OCI-LY7 (cell line): ENCODE data around the gene ZNF350. TPM values are rescaled to one million over a fixed set of nuclear protein-coding genes. Genes with fewer than 3 reads are reported as not detected.

Experiments used
- BruUV-seq: library from RNA; stranded (reverse); fragments of 400-500 nt; replicated peaks from 2 replicates; lab custom pipeline; 2021; lab: Mats Ljungman, UMichigan
- CTCF ChIA-PET: fragments of 300-600 bp; sonication (Branson Sonifier 250); formaldehyde crosslinking; loops from one replicate; lab custom pipeline; 2022; ENCODE audit warnings: antibody characterized with exemption; ENCODE audit not compliant: unreplicated experiment; lab: Charles Lee
- POLR2A ChIA-PET: fragments of 300-600 bp; sonication (Branson Sonifier 250); formaldehyde crosslinking; loops from one replicate; lab custom pipeline; 2022; ENCODE audit warnings: antibody characterized with exemption; lab: Charles Lee
- DNase-seq: peaks from one replicate; pipeline ENCODE4 v3.0.0-alpha.2; 2015; ENCODE audit warnings: low spot score
- H2AFZ ChIP-seq: fragments of 200-600 bp; sonication (generic), shearing (Covaris generic); 2 replicates; pipeline ENCODE4 v1.6.1; 2014; ENCODE audit warnings: mild to moderate bottlenecking, antibody characterized with exemption, low read length, moderate library complexity
- H3K27ac ChIP-seq: fragments of 200-600 bp; sonication (generic); 2 replicates; pipeline ENCODE4 v1.5.1; 2014; ENCODE audit warnings: mixed run types, low read depth, mild to moderate bottlenecking, moderate library complexity, low read length, inconsistent platforms; ENCODE audit not compliant: poor library complexity, severe bottlenecking
- H3K36me3 ChIP-seq: fragments of 200-600 bp; sonication (generic); 2 replicates; pipeline ENCODE4 v1.6.1; 2014; ENCODE audit warnings: mild to moderate bottlenecking, antibody characterized with exemption, low read length, moderate library complexity, mixed read lengths; ENCODE audit not compliant: insufficient read depth
- H3K4me1 ChIP-seq: fragments of 200-600 bp; sonication (generic); 2 replicates; pipeline ENCODE4 v1.5.1; 2014; ENCODE audit warnings: mild to moderate bottlenecking, low read length; ENCODE audit not compliant: insufficient read depth, poor library complexity, severe bottlenecking
- H3K4me2 ChIP-seq: fragments of 200-600 bp; sonication (generic); 2 replicates; pipeline ENCODE4 v1.6.1; 2014; ENCODE audit warnings: mild to moderate bottlenecking, low read length
- H3K4me3 ChIP-seq: fragments of 200-600 bp; sonication (generic); 2 replicates; pipeline ENCODE4 v1.5.1; 2014; ENCODE audit warnings: mild to moderate bottlenecking, low read depth, low read length; ENCODE audit not compliant: poor library complexity, severe bottlenecking
- H3K79me2 ChIP-seq: fragments of 200-600 bp; sonication (generic); 2 replicates; pipeline ENCODE4 v1.6.1; 2016; ENCODE audit warnings: low read depth, mild to moderate bottlenecking, low read length, moderate library complexity, mixed read lengths; ENCODE audit not compliant: insufficient read depth
- H3K9me2 ChIP-seq: fragments of 200-600 bp; sonication (generic); 2 replicates; pipeline ENCODE4 v1.6.1; 2016; ENCODE audit warnings: mild to moderate bottlenecking, low read length, mixed read lengths; ENCODE audit not compliant: insufficient read depth
- H3K9me3 ChIP-seq: fragments of 200-600 bp; sonication (generic); 2 replicates; pipeline ENCODE4 v1.6.1; 2014; ENCODE audit warnings: mild to moderate bottlenecking, mixed run types, low read length, mixed read lengths
- H4K20me1 ChIP-seq: fragments of 200-600 bp; sonication (generic); 2 replicates; pipeline ENCODE4 v1.6.1; 2014; ENCODE audit warnings: mild to moderate bottlenecking, antibody characterized with exemption, low read length, moderate library complexity, mixed read lengths; ENCODE audit not compliant: insufficient read depth
- CTCF ChIP-seq: fragments of 200-600 bp; sonication (generic); conservative IDR thresholded peaks from 2 replicates; pipeline ENCODE4 v1.5.1; 2014; ENCODE audit warnings: mild to moderate bottlenecking, antibody characterized with exemption, low read length, moderate library complexity, mixed read lengths
- EZH2phosphoT487 ChIP-seq: fragments of 200-600 bp; sonication (generic); IDR thresholded peaks from 2 replicates; pipeline ENCODE4 v1.6.1; 2018; ENCODE audit warnings: low read depth, borderline replicate concordance, mild to moderate bottlenecking, mixed run types, antibody characterized with exemption, low read length, moderate library complexity, mixed read lengths
- intact Hi-C: fragments of 100-400 bp; cut with micrococcal nuclease; formaldehyde crosslinking; loops from one replicate; pipeline ENCODE4 v1.10.0; 2022; ENCODE audit not compliant: unreplicated experiment
- total RNA-seq, 2 experiments: library from RNA; depleted of rRNA in 1 of 2; stranded (reverse); fragments of >200 nt in 1 of 2; shearing (Covaris generic) in 1 of 2; gene quantifications; 2 replicates each; pipeline ENCODE4 v1.2.3, GENCODE V29; 2014 to 2022

The ZNF350 gene
- total RNA-seq, 2 experiments from 2014 or later: 3.1 to 4.9 TPM

GRCh38 chr19:51946602-51947001 lies 40.0 kb downstream of the ZNF350 start:
- no peak for TF ChIP-seq EZH2phosphoT487
- TF ChIP-seq CTCF: no peak
- DNase-seq: no peak
- Histone ChIP-seq H2AFZ (no peak overlapping the region), H3K4me2 (no peak overlapping the region), H3K4me3 (no peak overlapping the region), H3K27ac (no peak overlapping the region), H3K9me2 (no peaks in the 10 kb centered on the region), H3K36me3 (peaks cover 43% of the 10 kb centered on the region), H3K9me3 (peaks cover 28% of the 10 kb centered on the region; the same call in 1 of the 2 replicates), H4K20me1 (no peaks in the 10 kb centered on the region), H3K4me1 (peaks cover 4% of the 10 kb centered on the region), H3K79me2 (no peaks in the 10 kb centered on the region)
- no TSS peak for BruUV-seq
- CTCF ChIA-PET: no interaction called here
- POLR2A ChIA-PET: no interaction called here
- intact Hi-C loops: no loop called here

GRCh38 chr19:51944798-51945552 lies 41.7 kb downstream of the ZNF350 start:
- H3K79me2 ChIP-seq: no peaks in the 10 kb centered on the region
- TF ChIP-seq EZH2phosphoT487: no peak
- no peak for TF ChIP-seq CTCF
- intact Hi-C loops: no loop called here
- H3K9me2 ChIP-seq: no peaks in the 10 kb centered on the region
- H3K4me1 ChIP-seq: no peaks in the 10 kb centered on the region
- peaks cover 57% of the 10 kb centered on the region for H3K36me3 ChIP-seq
- no TSS peak for BruUV-seq
- no peak for DNase-seq
- H3K4me2 ChIP-seq: no peak overlapping the region
- POLR2A ChIA-PET: no interaction called here
- H2AFZ ChIP-seq: no peak overlapping the region
- H3K9me3 ChIP-seq: peaks cover 28% of the 10 kb centered on the region; the same call in 1 of the 2 replicates
- H3K4me3 ChIP-seq: no peak overlapping the region
- no peaks in the 10 kb centered on the region for H4K20me1 ChIP-seq
- no peak overlapping the region for H3K27ac ChIP-seq
- CTCF ChIA-PET: no interaction called here

GRCh38 chr19:51938936-51939335 lies 47.7 kb downstream of the ZNF350 start:
- POLR2A ChIA-PET: no interaction called here
- intact Hi-C loops: no loop called here
- CTCF ChIA-PET: no interaction called here

More at GRCh38 chr19:51938936-51939335, 47.7 kb downstream of the ZNF350 start:
- Histone ChIP-seq H3K4me1 (no peaks in the 10 kb centered on the region), H3K27ac (no peak overlapping the region), H3K4me2 (no peak overlapping the region), H4K20me1 (no peaks in the 10 kb centered on the region), H3K9me3 (peaks cover 10% of the 10 kb centered on the region; the same call in 1 of the 2 replicates), H3K36me3 (peaks cover 72% of the 10 kb centered on the region), H3K9me2 (no peaks in the 10 kb centered on the region), H2AFZ (no peak overlapping the region), H3K4me3 (no peak overlapping the region), H3K79me2 (no peaks in the 10 kb centered on the region)
- TF ChIP-seq EZH2phosphoT487 (no peak), CTCF (no peak)
- DNase-seq: no peak
- no TSS peak for BruUV-seq
